ENCODE measurements around the gene MICU1. TPM values are rescaled to one million over a fixed set of nuclear protein-coding genes. Genes with fewer than 3 reads are reported as not detected.
"Not testable (repeated sequence)": the region's sequence is repeated elsewhere in the genome, so short reads cannot be mapped to it uniquely, and the experiment has no call there.

MICU1 gene
- 55.2 and 65.2 TPM in 2 replicates for total RNA-seq

DNA sequence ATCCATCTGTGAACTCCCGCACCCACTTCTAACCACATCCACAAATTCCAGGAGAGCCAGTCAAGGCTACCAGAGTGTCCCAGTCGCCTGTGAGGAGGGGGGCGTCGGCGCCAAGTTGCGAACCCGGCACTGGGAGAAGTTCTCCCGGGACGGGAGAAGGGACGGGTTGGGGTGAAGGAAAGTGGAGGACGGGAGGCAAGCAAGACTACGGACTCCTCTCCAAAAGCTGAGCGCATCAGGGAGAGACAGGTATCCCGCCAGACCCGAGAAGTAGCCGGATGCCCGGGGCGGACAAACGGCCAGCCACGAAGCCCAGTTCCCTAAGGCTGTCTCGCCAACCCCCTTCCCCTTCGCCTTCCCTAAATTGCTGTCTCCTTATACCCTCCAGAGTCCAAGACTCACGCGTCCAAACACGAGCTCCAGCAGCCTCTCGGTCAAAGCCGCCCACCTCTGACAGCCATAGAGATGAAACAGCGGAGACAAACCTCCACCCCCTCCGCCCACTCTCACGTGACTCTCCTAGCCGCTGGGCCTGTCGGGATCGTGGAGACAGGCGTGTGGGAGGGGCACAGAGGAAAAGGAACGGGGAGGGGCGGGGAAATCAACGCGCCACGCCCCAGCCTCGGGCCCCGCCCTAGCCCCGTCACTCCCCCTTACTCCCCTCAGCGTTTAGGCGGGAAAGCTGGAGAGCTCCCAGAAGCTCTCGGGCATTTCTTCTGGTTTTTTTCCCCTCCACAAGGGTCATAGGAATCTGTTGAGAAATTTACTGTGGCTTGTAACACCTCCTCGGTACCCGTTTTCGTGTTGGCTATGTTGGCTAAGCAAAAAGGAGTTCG is at the start of gene MICU1:
MICU1 (minus strand) TSS at position 472 of the 836 bp plus-strand sequence. CDS start 59,286 bp downstream, outside the sequence.
- peak; percentile 85 for DNase-seq (ENCODE audit: low read depth)

GRCh38 chr10:72674174-72674573 is 48.3 kb upstream of the MICU1 start:
- DNase-seq (ENCODE audit: low read depth), result not testable (repeated sequence)

- DNase-seq (ENCODE audit: low read depth), result no peak
Measured at GRCh38 chr10:72673280-72673679, 47.4 kb upstream of the MICU1 start.

DNA sequence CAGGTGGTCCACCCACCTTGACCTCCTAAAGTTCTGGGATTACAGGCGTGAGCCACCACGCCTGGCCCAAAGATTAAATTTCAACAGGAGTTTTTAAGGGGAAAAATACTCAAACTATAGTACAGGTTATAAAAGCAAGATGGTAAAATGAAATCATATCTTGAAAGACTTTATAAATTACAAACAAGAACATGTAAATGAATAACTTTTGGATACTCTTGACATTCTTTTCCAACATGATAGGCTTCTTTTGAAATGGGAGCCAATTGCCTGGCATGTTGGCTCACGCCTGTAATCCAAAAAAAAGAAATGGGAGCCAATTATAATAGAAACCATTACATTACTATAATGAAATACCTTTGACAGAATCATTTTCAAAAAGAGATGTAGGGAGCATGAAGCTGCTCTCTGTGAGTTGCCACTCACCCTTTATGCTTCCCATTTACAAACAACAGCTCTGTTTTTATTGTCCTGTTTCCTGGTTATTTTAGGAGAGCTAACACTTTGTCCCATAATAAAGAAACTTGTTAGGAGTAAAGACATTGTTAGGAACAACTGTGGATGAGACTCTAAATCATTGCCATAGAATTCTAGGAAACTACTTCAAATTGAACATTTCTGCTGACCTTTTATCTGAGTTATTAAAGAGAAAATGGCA is 41.5 kb upstream of the MICU1 start:
- no peak for DNase-seq (ENCODE audit: low read depth)

DNA sequence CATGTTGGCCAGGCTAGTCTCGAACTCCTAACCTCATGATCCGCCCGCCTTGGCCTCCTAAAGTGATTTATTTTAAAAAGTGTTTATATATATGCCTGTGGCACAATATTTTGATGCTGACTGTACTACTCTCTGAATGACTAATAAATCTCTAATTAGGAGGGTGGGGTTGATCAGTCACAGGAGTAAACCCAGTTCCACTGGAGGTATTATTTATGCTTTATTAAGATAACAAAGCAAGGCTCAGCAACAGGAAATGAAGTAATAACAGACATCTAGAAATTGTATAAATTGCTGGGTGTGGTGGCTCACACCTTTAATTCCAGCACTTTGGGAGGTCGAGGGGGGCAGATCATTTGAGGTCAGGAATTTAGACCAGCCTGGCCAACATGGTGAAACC is 40.0 kb upstream of the MICU1 start:
- DNase-seq (ENCODE audit: low read depth), result peak; percentile 70

DNA sequence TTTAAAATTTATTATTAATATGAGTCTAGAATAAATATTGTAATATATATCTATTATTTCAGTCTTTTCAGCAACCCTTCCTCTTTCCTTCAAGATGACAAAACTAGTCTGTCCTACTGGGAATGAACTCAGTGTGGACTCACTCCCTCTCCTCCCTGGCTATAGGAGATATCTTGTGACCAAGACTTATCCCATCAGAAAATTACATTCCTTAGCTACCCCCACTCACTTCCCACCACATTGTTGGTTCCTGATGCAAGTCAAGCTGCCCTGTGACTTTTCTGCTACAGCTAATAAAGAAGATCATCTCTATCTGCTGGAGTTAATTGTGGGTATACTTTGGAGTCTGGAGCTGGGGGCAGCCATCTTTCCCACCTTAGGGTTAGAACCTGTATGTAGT is 38.1 kb upstream of the MICU1 start:
- DNase-seq (ENCODE audit: low read depth), result no peak

DNA sequence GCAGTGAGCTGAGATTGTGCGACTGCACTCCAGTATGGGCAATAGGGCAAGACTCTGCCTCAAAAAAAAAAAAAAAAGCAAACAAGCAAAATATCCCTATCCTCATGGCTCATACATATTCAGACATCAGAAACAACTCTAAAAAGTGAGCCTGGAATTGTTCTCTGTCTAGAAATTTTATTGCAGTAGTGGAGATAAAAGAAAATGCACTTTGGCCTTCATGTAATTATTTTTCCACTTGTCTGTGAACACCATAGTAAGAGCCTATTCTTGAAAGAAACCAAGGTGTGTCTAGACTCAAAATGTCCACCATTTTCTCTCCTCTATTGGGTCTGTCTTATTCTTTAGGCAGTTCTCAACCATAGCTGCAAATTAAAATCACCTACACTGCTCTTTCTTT is 35.6 kb upstream of the MICU1 start:
- DNase-seq (ENCODE audit: low read depth), result no peak

- DNase-seq (ENCODE audit: low read depth), result peak; percentile 37
Measured at GRCh38 chr10:72660220-72660619, 34.3 kb upstream of the MICU1 start.

- DNase-seq (ENCODE audit: low read depth), result peak; percentile 89
Measured at GRCh38 chr10:72659694-72660093, 33.8 kb upstream of the MICU1 start.

- peak; percentile 28 for DNase-seq (ENCODE audit: low read depth)
Measured at GRCh38 chr10:72658696-72659400, 33.0 kb upstream of the MICU1 start.

DNA sequence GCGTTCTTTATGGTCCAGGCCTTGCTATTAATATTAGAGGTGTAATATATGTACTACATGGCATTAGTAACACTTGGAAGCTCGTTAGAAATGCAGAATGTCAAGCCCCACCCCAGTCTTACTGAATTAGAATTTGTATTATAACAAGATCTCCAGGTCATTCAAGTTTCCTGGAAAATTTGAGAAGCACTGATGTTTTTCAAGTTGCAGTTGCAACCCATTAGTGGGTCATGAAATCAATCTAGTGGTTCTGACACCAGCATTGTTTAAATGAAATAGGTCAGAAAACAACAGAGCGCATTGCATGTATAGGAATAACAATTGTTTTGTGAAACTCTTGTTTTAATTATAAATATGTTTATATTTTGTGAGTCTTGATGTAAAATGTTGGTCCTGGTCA is 28.8 kb upstream of the MICU1 start:
- DNase-seq (ENCODE audit: low read depth), result no peak

GRCh38 chr10:72653383-72654096 is 27.7 kb upstream of the MICU1 start:
- no peak for DNase-seq (ENCODE audit: low read depth)

DNA sequence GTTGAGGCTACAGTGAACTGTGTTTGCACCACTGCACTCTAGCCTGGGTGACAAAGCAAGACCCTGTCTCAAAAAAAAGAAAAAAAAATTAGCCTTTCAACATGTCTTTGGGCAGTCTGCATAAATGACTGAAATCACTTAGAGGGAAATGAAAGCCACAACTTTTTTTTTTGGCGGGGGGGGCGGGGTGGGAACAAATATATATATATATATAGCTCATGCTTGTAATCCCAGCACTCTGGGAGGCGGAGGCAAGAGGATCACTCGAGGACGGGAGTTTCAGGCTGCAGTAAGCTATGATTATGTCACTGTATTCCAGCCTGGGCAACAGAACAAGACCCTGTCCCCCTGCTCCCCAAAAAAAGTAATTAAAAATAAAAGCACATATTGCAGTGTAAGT is 23.4 kb upstream of the MICU1 start:
- no peak for DNase-seq (ENCODE audit: low read depth)

DNA sequence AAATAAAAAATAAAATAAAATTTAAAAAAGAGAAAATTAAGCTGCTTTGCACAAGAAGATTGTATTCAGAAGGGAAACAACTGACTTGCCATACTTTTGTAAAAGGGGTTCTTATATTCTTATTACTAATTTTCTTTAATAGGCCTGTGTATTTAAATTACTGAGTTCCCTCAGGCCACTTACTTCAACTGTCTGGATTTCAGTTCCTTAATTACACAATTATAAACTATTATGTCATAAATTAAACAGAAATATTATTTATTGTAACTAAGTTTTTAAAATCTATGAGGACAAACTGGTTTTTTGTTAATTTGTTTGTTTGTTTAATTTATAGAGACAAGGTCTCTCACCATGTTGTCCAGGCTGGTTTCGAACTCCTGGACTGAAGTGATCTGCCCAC is 22.4 kb upstream of the MICU1 start:
- no peak for DNase-seq (ENCODE audit: low read depth)

DNA sequence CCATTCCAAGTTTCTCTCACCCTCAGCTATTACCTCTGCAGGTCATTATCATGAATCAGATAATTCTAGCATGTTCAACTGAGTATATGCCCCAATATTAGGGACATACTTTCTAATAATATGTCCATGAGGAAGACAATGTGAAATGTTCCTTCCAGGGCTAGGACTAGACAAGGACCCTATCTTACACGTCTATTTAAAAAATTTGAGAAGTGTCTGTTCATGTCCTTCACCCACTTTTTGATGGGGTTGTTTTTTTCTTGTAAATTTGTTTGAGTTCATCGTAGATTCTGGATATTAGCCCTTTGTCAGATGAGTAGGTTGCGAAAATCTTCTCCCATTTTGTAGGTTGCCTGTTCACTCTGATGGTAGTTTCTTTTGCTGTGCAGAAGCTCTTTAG is 21.1 kb upstream of the MICU1 start:
- not testable (repeated sequence) for DNase-seq (ENCODE audit: low read depth)

DNA sequence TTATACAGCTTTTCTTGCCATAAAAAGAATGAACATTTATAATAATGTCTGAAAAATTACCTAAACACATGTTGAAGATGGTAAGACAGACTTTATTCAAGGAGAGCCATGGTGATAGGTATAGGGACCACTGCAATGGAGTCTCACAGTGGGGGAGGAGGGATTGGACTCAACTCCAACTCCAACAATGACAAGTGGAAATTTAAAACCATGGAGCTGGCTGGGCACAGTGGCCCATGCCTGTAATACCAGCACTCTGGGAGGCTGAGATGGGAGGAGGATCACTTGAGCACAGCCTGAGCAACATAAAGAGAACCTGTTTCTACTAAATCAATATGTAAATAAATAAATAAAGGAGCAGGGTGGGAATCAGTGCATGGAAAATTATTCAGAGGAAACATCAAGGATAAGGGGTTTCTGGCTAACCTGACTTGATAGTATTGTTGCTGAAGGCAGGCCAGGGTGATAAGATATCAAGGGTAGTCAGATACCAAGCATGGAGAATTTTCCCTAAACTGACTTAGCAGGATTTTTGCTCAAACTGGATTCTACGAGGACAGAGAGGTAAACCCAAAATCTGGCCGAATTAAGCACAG is 19.5 kb upstream of the MICU1 start:
- DNase-seq (ENCODE audit: low read depth), result no peak

DNA sequence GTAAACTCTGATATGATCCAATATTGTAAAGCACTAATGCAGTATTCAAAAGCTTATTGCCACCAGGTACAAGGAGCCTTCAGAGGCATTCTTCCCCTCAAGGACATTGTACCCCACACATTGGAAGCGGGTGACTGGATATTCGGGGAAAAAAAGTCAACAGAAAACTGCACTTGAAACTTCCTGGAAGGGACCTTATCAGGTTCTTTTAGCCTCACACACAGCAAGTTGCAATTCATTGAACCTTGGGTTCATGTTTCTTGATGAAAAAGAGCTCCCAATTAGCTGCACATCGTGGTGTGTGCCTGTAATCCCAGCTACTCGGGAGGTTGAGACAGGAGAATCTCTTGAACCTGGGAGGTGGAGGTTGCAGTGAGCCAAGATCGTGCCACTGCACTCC is 16.4 kb upstream of the MICU1 start:
- no peak for DNase-seq (ENCODE audit: low read depth)

DNA sequence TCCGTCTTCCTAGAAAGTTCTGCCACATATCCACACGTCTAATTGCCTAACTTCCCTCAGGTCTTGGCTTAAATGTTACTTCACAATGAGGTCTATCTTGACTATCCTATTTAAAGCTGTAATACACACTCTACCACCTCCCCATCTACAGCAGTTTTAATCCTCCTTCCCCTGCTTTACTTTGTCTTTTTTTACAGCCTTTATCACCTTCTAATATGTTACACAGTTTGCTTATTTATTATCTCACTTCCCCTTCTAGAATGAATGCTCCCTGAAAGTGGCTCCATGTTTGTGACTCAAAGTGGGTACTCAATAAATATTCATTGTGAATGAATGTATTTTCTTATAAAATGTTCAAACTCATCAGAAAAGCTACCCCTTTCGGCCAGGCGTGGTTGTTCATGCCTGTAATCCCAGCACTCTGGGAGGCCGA is 13.6 kb upstream of the MICU1 start:
- no peak for DNase-seq (ENCODE audit: low read depth)

DNA sequence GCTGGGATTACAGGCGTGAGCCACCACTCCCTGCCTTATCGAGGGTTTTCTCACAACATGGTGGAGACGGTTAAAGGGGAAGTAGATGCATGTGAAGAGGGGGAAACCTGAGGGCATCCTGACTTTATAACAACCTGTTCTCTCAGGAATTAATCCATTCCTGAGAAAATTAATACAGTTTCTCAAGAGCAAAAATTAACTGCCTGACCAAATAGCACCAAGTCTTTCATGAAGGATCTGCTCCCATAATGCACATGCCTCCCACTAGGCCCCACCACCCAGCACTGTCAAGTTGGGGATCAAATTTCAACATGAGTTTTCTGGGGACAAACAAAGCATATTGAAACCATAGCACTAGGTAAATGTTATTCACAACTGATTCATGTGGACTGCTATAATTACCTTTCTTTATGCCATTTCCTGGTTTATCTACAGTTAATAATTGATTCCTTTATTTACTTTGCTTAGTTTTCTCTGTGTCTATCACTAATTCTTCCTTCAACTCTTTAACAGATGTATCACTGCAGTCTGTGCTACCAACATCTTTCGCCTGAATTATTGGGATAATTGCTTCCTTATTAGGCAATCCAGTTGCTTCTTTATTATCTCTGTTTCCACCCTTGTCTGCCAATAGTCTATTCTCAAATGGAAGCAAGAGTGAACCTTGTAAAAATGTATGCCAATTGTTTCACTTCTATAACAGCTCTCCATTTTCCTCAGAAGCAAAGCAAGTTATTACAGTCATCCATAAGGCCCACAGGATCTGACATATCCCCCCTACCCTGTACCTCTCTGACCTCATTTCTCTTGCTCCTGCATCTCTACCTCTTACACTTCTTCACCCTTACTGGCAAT is 12.9 kb upstream of the MICU1 start:
- peak; percentile 97 for DNase-seq (ENCODE audit: low read depth)

DNA sequence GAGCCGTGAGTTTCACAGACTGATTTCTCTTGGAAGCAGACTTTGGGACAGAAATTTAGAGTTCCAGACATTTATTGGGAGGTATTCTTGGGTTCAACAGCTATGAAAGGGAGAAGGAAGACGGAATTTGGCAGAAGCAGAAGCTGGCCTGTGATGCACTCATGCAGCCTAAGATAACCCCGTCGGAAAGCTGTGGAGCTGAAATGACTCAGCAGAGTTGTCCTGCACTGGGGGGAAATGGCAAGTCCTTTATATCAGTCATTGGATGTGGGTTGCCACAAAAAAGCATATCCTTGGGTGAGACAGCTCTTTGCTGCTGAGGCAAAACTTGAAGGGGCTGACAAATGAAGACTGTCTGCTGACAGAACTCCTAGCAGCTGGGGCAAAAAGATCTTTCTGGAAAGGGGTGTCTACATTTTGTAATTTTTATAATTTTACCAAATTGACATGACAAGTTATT is 11.5 kb upstream of the MICU1 start:
- peak; percentile 71 for DNase-seq (ENCODE audit: low read depth)

All from renal cortical epithelial cell (primary cell).